SK-N-SH (cell line): ENCODE data around the gene USP40. TPM values are rescaled to one million over a fixed set of nuclear protein-coding genes. Genes with fewer than 3 reads are reported as not detected.
A peak's percentile ranks its signal among the peaks of the same experiment; 100 is the strongest.

Experiments
- CTCF ChIA-PET: fragments of 300-600, 350-600 bp; formaldehyde crosslinking; extraction: SDS; loops from one replicate; lab custom pipeline; 2021; lab: Yijun Ruan, JAX
- POLR2A ChIA-PET: fragments of 350-600 bp; sonication (Branson Sonifier 250); formaldehyde crosslinking; extraction: SDS; loops from one replicate; lab custom pipeline; 2020; ENCODE audit warnings: antibody characterized with exemption, inconsistent platforms; lab: Yijun Ruan, JAX
- DNase-seq: peaks from one replicate; pipeline ENCODE4 v3.0.0; 2012
- H2AFZ ChIP-seq: fragments of 200-600 bp; sonication (generic); 2 replicates; pipeline ENCODE4 v1.8.1; 2016; ENCODE audit warnings: antibody characterized with exemption, mild to moderate bottlenecking, low read depth
- H3F3A ChIP-seq: fragments of 200-600 bp; sonication (generic); replicated peaks from 2 replicates; pipeline ENCODE3; 2016; ENCODE audit warnings: antibody characterized with exemption, mild to moderate bottlenecking; ENCODE audit not compliant: insufficient read depth
- H3K27ac ChIP-seq, 2 experiments: fragments of 200-500 bp in 1 of 2; fragments of 200-600 bp in 1 of 2; sonication (Bioruptor generic) in 1 of 2; sonication (generic), shearing (Covaris generic) in 1 of 2; 2 replicates each; pipeline versions ENCODE4 v1.5.1 to v1.6.1; 2014 to 2016; ENCODE audit warnings: low read depth in 2 of 2, inconsistent platforms in 1 of 2, low read length in 1 of 2, mild to moderate bottlenecking in 1 of 2, mixed read lengths in 1 of 2
- H3K27me3 ChIP-seq: fragments of 200-600 bp; sonication (generic), shearing (Covaris generic); 2 replicates; pipeline ENCODE4 v1.6.1; 2016; ENCODE audit warnings: mixed run types; ENCODE audit not compliant: insufficient read depth
- H3K36me3 ChIP-seq, 2 experiments: fragments of 200-500 bp in 1 of 2; fragments of 200-600 bp in 1 of 2; sonication (Bioruptor generic) in 1 of 2; sonication (generic) in 1 of 2; replicated peaks in 1 of 2; 2 replicates each; pipeline versions ENCODE3 to v1.5.1; 2014 to 2016; ENCODE audit warnings: low read length in 1 of 2, mild to moderate bottlenecking in 1 of 2; ENCODE audit not compliant: insufficient read depth in 2 of 2, control insufficient read depth in 1 of 2
- H3K4me1 ChIP-seq, 2 experiments: fragments of 200-500 bp in 1 of 2; fragments of 200-600 bp in 1 of 2; sonication (Bioruptor generic) in 1 of 2; sonication (generic), shearing (Covaris generic) in 1 of 2; 2 replicates each; pipeline versions ENCODE4 v1.5.1 to v1.6.1; 2014 to 2016; ENCODE audit warnings: low read depth in 1 of 2, low read length in 1 of 2, mixed run types in 1 of 2; ENCODE audit not compliant: insufficient read depth in 2 of 2, control insufficient read depth in 1 of 2
- H3K4me2 ChIP-seq: fragments of 200-600 bp; sonication (generic), shearing (Covaris generic); 2 replicates; pipeline ENCODE4 v1.6.1; 2017; ENCODE audit warnings: mixed run types
- H3K4me3 ChIP-seq, 2 experiments: fragments of 200-500 bp in 1 of 2; fragments of 200-600 bp in 1 of 2; sonication (Bioruptor generic) in 1 of 2; sonication (generic), shearing (Covaris generic) in 1 of 2; 2 replicates each; pipeline versions ENCODE4 v1.5.1 to v1.8.1; 2014 to 2016; ENCODE audit warnings: low read depth in 2 of 2, inconsistent platforms in 1 of 2, low read length in 1 of 2, mild to moderate bottlenecking in 1 of 2, mixed read lengths in 1 of 2, moderate library complexity in 1 of 2
- H3K79me2 ChIP-seq: fragments of 200-600 bp; sonication (generic); 2 replicates; pipeline ENCODE4 v1.8.1; 2017; ENCODE audit warnings: mild to moderate bottlenecking; ENCODE audit not compliant: insufficient read depth
- H3K9ac ChIP-seq: fragments of 200-600 bp; sonication (generic); 2 replicates; pipeline ENCODE4 v1.6.1; 2017; ENCODE audit warnings: mixed run types
- H3K9me2 ChIP-seq: fragments of 200-600 bp; sonication (generic); 2 replicates; pipeline ENCODE4 v1.6.1; 2017; ENCODE audit warnings: mixed run types
- H3K9me3 ChIP-seq: fragments of 200-600 bp; sonication (generic); 2 replicates; pipeline ENCODE4 v1.6.1; 2017; ENCODE audit warnings: mixed run types, mild to moderate bottlenecking, moderate library complexity
- H4K20me1 ChIP-seq: fragments of 200-600 bp; sonication (generic); 2 replicates; pipeline ENCODE4 v1.6.1; 2017; ENCODE audit warnings: mild to moderate bottlenecking, mixed run types; ENCODE audit not compliant: insufficient read depth
- CHD2 ChIP-seq: fragments of 150-350 bp; IDR thresholded peaks from 2 replicates; pipeline ENCODE4 v1.6.1; 2018; ENCODE audit warnings: low read length; ENCODE audit not compliant: partially characterized antibody
- CTCF ChIP-seq: fragments of 200-600 bp; sonication (generic); IDR thresholded peaks from 2 replicates; pipeline ENCODE4 v1.6.1; 2017; ENCODE audit warnings: antibody characterized with exemption, mild to moderate bottlenecking, moderate library complexity
- ELF1 ChIP-seq: IDR thresholded peaks from 2 replicates; pipeline ENCODE4 v1.4.0; 2012
- EZH2phosphoT487 ChIP-seq: fragments of 200-600 bp; sonication (generic); IDR thresholded peaks from 2 replicates; pipeline ENCODE4 v1.6.1; 2017; ENCODE audit warnings: low read depth, mixed run types, mild to moderate bottlenecking, antibody characterized with exemption, moderate library complexity, borderline replicate concordance
- FOSL2 ChIP-seq: IDR thresholded peaks from 2 replicates; pipeline ENCODE4 v1.4.0; 2012; ENCODE audit warnings: low read depth, mild to moderate bottlenecking, moderate library complexity, borderline replicate concordance
- FOXJ3 ChIP-seq: sonication (generic); formaldehyde crosslinking; IDR thresholded peaks from 2 replicates; pipeline ENCODE4 v1.5.1; 2020; ENCODE audit warnings: mild to moderate bottlenecking, missing genetic modification reagents
- GABPA ChIP-seq: IDR thresholded peaks from 2 replicates; pipeline ENCODE4 v1.4.0; 2012; ENCODE audit warnings: low read depth, mild to moderate bottlenecking
- GATA2 ChIP-seq: sonication (generic); formaldehyde crosslinking; IDR thresholded peaks from 2 replicates; pipeline ENCODE4 v1.5.0; 2020; ENCODE audit warnings: mild to moderate bottlenecking, missing genetic modification reagents
- JUND ChIP-seq: IDR thresholded peaks from 2 replicates; pipeline ENCODE4 v1.4.0; 2012
- MXI1 ChIP-seq: IDR thresholded peaks from 2 replicates; pipeline ENCODE4 v1.6.1; 2012; ENCODE audit warnings: mild to moderate bottlenecking, low read depth, low read length, improper control_type of control experiment
- NRF1 ChIP-seq: IDR thresholded peaks from 2 replicates; pipeline ENCODE4 v1.6.1; 2012; ENCODE audit warnings: low read depth, mild to moderate bottlenecking, low read length
- PBX3 ChIP-seq: IDR thresholded peaks from 2 replicates; pipeline ENCODE4; 2012
- POLR2AphosphoS5 ChIP-seq: IDR thresholded peaks from 2 replicates; pipeline ENCODE4 v1.6.1; 2012; ENCODE audit warnings: low read depth, low read length
- RAD21 ChIP-seq: IDR thresholded peaks from 2 replicates; pipeline ENCODE4 v1.6.1; 2012; ENCODE audit warnings: mild to moderate bottlenecking, low read length
- RCOR1 ChIP-seq: fragments of 150-350 bp; IDR thresholded peaks from 2 replicates; pipeline ENCODE4 v1.6.1; 2017; ENCODE audit warnings: antibody characterized with exemption, low read length
- RFX5 ChIP-seq: IDR thresholded peaks from 2 replicates; pipeline ENCODE4 v1.6.1; 2012; ENCODE audit warnings: mild to moderate bottlenecking, improper control_type of control experiment, low read length
- SIN3A ChIP-seq: IDR thresholded peaks from 2 replicates; pipeline ENCODE4 v1.6.1; 2012; ENCODE audit warnings: low read depth, mild to moderate bottlenecking, low read length, moderate library complexity, borderline replicate concordance
- USF2 ChIP-seq: fragments of 150-350 bp; IDR thresholded peaks from 2 replicates; pipeline ENCODE4 v1.6.1; 2017; ENCODE audit warnings: antibody characterized with exemption, low read length, low read depth, borderline replicate concordance
- WGBS: methylation state at CpG from one replicate; pipeline ENCODE4 v1.1.6; 2017; ENCODE audit warnings: low lambda C conversion rate; 5-methylcytosine and 5-hydroxymethylcytosine counted together
- polyA plus RNA-seq, 3 experiments: library from polyadenylated mRNA; depleted of rRNA; stranded (reverse); fragments of >200 nt; gene quantifications; 2 replicates each; pipeline ENCODE4 v1.2.3, GENCODE V29; 2012
- TF ChIP-seq, protein P1 (sequence below): IDR thresholded peaks from 2 replicates; pipeline ENCODE4 v1.4.0; 2012; ENCODE audit warnings: low read depth, borderline replicate concordance
- TF ChIP-seq, protein P2 (sequence below): IDR thresholded peaks from 2 replicates; pipeline ENCODE4 v1.4.0; 2012; ENCODE audit warnings: low read depth, borderline replicate concordance

USP40 gene, protein sequence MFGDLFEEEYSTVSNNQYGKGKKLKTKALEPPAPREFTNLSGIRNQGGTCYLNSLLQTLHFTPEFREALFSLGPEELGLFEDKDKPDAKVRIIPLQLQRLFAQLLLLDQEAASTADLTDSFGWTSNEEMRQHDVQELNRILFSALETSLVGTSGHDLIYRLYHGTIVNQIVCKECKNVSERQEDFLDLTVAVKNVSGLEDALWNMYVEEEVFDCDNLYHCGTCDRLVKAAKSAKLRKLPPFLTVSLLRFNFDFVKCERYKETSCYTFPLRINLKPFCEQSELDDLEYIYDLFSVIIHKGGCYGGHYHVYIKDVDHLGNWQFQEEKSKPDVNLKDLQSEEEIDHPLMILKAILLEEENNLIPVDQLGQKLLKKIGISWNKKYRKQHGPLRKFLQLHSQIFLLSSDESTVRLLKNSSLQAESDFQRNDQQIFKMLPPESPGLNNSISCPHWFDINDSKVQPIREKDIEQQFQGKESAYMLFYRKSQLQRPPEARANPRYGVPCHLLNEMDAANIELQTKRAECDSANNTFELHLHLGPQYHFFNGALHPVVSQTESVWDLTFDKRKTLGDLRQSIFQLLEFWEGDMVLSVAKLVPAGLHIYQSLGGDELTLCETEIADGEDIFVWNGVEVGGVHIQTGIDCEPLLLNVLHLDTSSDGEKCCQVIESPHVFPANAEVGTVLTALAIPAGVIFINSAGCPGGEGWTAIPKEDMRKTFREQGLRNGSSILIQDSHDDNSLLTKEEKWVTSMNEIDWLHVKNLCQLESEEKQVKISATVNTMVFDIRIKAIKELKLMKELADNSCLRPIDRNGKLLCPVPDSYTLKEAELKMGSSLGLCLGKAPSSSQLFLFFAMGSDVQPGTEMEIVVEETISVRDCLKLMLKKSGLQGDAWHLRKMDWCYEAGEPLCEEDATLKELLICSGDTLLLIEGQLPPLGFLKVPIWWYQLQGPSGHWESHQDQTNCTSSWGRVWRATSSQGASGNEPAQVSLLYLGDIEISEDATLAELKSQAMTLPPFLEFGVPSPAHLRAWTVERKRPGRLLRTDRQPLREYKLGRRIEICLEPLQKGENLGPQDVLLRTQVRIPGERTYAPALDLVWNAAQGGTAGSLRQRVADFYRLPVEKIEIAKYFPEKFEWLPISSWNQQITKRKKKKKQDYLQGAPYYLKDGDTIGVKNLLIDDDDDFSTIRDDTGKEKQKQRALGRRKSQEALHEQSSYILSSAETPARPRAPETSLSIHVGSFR
- polyA plus RNA-seq (2012; rRNA removed) = 36.8 and 37.0 TPM in 2 replicates
- polyA plus RNA-seq (2012; cell fraction: cytosol; rRNA removed) = 15.9 and 18.8 TPM in 2 replicates
- 160 and 189 TPM in 2 replicates for polyA plus RNA-seq (2012; cell fraction: nucleus; rRNA removed)

GRCh38 chr2:233566141-233566956 lies at the start of gene USP40:
Gene USP40 (minus strand): TSS chr2:233566782. CDS start chr2:233565554, 1,228 bp downstream.
- no peaks in the 10 kb centered on the region for H3K9me3 ChIP-seq
- peaks cover 33% of the 10 kb centered on the region for H3K79me2 ChIP-seq
- 2% methylated on average over 33 of the region's 51 CpGs for WGBS
- H3K27ac ChIP-seq = peak within 1 kb of the TSS; percentile 81 to 91
- peak within 1 kb of the TSS; percentile 71 for H3K4me2 ChIP-seq
- H3K4me1 ChIP-seq = peaks cover 0 to 3% of the 10 kb centered on the region in 2 experiments; a peak in 3 of 4 replicates
- peaks cover 5% of the 10 kb centered on the region for H3F3A ChIP-seq
- ChIA-PET POLR2A (interaction anchor here (0.7 to 1.0 kb wide), 2 partner anchors 28 to 31 kb away, joined by 3 read pairs; no protein-coding TSS in a partner anchor), CTCF (interaction anchor here (1.6 kb wide), 1 partner anchor 145 kb away, joined by 5 read pairs; the partner anchor contains the start of gene UGT1A5)
- peak within 1 kb of the TSS; percentile 93 for H2AFZ ChIP-seq
- peak within 1 kb of the TSS; percentile 95 for H3K9ac ChIP-seq
- no peaks in the 10 kb centered on the region for H3K9me2 ChIP-seq
- DNase-seq = peak; percentile 90
- H3K4me3 ChIP-seq = peak within 1 kb of the TSS; percentile 60 to 94
- no peaks in the 10 kb centered on the region for H3K27me3 ChIP-seq
- peaks cover 3 to 6% of the 10 kb centered on the region in 2 experiments for H3K36me3 ChIP-seq
- no peaks in the 10 kb centered on the region for H4K20me1 ChIP-seq
- TF ChIP-seq JUND = no peak
- 0 out of 2 replicates have a peak, but pooled peaks have one; percentile 11 for TF ChIP-seq GABPA
- peak; percentile 40; the same call in 1 of the 2 replicates for TF ChIP-seq FOXJ3 (CRISPR knock-in tag)
- no peak for TF ChIP-seq EZH2phosphoT487
- TF ChIP-seq ELF1 = no peak
- TF ChIP-seq USF2 = no peak
- no peak for TF ChIP-seq GATA2
- no peak for TF ChIP-seq RFX5
- peak; percentile 9; the same call in 1 of the 2 replicates for TF ChIP-seq RCOR1
- TF ChIP-seq NRF1 = no peak
- TF ChIP-seq, protein P1, sequence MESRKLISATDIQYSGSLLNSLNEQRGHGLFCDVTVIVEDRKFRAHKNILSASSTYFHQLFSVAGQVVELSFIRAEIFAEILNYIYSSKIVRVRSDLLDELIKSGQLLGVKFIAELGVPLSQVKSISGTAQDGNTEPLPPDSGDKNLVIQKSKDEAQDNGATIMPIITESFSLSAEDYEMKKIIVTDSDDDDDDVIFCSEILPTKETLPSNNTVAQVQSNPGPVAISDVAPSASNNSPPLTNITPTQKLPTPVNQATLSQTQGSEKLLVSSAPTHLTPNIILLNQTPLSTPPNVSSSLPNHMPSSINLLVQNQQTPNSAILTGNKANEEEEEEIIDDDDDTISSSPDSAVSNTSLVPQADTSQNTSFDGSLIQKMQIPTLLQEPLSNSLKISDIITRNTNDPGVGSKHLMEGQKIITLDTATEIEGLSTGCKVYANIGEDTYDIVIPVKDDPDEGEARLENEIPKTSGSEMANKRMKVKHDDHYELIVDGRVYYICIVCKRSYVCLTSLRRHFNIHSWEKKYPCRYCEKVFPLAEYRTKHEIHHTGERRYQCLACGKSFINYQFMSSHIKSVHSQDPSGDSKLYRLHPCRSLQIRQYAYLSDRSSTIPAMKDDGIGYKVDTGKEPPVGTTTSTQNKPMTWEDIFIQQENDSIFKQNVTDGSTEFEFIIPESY = no peak
- TF ChIP-seq FOSL2 = no peak
- TF ChIP-seq PBX3 = peak; percentile 83
- TF ChIP-seq MXI1 = peak; percentile 34; the same call in 1 of the 2 replicates
- TF ChIP-seq RAD21 = no peak
- peak; percentile 84 for TF ChIP-seq POLR2AphosphoS5
- TF ChIP-seq CTCF = no peak
- TF ChIP-seq, protein P2, sequence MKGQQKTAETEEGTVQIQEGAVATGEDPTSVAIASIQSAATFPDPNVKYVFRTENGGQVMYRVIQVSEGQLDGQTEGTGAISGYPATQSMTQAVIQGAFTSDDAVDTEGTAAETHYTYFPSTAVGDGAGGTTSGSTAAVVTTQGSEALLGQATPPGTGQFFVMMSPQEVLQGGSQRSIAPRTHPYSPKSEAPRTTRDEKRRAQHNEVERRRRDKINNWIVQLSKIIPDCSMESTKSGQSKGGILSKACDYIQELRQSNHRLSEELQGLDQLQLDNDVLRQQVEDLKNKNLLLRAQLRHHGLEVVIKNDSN = no peak
- TF ChIP-seq CHD2 = no peak
- TF ChIP-seq SIN3A = peak; percentile 74; the same call in 1 of the 2 replicates
